Measurements from ENCODE around the gene PANK4.

Gene PANK4

DNA sequence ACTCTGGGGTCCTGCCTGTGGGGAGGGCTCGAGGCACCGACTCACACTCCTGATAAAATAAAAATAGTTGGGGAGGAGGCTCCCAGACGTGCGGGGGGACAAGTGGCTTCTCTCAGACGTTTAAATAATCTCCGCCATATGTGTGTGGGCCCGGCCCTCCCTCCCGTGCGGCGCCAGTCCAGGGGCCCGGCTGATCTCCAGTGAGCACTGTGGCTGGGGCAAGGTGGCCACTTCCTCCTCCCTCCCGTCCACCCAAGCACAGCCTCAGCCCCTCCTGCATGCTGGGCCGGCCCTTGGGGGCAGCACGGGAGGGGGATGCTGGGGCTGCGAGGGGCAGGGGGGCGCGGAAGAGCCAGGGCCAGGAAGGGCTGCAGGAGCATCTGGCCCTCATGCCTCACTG, 54.3 kb downstream of the PANK4 start:
- TF ChIP-seq, protein P1, sequence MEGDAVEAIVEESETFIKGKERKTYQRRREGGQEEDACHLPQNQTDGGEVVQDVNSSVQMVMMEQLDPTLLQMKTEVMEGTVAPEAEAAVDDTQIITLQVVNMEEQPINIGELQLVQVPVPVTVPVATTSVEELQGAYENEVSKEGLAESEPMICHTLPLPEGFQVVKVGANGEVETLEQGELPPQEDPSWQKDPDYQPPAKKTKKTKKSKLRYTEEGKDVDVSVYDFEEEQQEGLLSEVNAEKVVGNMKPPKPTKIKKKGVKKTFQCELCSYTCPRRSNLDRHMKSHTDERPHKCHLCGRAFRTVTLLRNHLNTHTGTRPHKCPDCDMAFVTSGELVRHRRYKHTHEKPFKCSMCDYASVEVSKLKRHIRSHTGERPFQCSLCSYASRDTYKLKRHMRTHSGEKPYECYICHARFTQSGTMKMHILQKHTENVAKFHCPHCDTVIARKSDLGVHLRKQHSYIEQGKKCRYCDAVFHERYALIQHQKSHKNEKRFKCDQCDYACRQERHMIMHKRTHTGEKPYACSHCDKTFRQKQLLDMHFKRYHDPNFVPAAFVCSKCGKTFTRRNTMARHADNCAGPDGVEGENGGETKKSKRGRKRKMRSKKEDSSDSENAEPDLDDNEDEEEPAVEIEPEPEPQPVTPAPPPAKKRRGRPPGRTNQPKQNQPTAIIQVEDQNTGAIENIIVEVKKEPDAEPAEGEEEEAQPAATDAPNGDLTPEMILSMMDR (conservative IDR thresholded peaks at IDR 0.05; ENCODE audit: low read length) = no peak
- no peak overlapping the region for H3K4me3 ChIP-seq (ENCODE audit: low read length)
- DNase-seq (ENCODE audit: low read depth) = no peak

DNA sequence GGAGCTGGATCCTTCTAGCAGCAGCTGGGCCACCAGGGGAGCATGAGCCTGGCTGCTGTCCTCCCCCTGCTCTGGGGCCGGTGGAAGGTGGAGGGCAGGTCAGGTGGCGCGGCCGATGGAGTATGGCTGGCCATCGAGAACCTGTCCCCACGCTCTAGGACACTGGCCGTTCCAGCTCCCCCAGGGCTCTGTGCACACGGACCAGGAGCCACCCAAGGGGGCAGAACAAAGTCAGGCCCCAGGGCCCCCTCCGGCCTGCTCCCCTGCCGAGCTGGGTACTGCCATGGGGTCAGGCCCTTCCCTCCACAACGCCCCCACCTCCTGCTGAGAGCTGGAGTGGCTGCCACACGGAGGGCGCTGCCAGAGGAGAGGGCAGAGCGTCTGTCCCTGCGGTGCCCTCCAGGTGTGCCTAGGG, 54.8 kb downstream of the PANK4 start:
- no peak for DNase-seq (ENCODE audit: low read depth)
- TF ChIP-seq, protein P1 (conservative IDR thresholded peaks at IDR 0.05; ENCODE audit: low read length) = no peak

DNA sequence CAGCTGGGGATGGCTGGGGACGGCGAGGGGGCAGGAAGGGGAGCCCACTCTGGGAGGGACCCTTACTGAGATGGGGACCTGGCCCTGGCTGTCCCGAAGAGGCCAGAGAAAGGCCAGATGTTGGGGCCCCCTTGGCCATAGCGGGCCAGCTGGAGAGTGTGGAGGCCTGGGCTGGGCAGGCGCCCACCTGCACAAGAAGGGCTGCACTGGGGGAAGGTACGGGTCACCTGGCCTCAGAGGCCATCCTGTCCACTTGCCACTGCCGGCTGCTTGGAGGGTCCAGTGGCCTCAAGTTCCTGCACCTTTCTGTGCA, 55.3 kb downstream of the PANK4 start:
- no peak for DNase-seq (ENCODE audit: low read depth)
- TF ChIP-seq, protein P1 (conservative IDR thresholded peaks at IDR 0.05; ENCODE audit: low read length) = no peak
- no peak overlapping the region for H3K4me3 ChIP-seq (ENCODE audit: low read length)

More for the DNA sequence above, 54.8 kb downstream of the PANK4 start:
- no peak overlapping the region for H3K4me3 ChIP-seq (ENCODE audit: low read length)

DNA sequence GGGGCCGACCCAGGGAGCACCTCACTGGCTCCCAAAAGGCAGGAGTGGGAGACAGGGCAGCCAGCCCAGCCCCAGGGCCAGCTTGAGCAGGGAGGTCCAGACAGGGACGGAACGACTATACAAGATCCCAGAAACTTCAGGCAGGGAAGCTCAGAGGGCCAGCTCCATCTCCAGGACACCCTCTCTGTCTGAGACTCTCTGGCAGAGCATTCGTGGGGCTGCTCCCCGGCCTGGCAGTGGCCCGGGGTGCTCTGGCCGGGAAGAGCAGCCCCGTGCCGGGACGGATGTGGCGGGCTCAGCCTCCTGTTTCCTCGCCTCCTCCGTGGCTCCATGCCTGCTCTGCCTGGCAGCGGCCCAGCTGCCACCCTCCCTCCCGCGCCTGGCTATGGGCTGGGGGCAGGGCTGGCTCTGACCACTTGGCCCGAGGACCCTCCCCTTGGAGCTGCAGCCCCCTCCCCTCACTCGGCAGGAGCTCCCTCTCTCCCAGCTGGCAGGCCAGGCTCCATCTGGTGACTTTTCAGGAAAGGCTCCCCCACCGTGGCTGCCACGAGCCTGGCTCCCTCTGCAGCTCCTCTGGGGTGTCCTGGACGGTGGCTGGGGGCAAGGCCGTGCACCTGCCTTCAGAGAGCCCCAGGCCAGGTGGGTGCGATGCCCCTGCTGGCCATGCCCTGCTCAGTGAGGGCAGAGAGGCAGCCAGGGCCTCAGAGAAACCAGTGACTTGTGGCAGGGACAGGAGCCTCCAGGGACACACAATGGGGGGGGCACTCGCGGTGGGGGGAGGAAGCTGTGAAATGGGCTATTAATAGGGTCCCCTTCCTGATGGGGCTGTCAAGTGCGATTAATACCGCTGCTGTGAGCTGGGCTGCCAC, 55.9 kb downstream of the PANK4 start:
- TF ChIP-seq, protein P1 (conservative IDR thresholded peaks at IDR 0.05; ENCODE audit: low read length) = no peak
- H3K4me3 ChIP-seq (ENCODE audit: low read length) = no peak overlapping the region
- DNase-seq (ENCODE audit: low read depth) = no peak

DNA sequence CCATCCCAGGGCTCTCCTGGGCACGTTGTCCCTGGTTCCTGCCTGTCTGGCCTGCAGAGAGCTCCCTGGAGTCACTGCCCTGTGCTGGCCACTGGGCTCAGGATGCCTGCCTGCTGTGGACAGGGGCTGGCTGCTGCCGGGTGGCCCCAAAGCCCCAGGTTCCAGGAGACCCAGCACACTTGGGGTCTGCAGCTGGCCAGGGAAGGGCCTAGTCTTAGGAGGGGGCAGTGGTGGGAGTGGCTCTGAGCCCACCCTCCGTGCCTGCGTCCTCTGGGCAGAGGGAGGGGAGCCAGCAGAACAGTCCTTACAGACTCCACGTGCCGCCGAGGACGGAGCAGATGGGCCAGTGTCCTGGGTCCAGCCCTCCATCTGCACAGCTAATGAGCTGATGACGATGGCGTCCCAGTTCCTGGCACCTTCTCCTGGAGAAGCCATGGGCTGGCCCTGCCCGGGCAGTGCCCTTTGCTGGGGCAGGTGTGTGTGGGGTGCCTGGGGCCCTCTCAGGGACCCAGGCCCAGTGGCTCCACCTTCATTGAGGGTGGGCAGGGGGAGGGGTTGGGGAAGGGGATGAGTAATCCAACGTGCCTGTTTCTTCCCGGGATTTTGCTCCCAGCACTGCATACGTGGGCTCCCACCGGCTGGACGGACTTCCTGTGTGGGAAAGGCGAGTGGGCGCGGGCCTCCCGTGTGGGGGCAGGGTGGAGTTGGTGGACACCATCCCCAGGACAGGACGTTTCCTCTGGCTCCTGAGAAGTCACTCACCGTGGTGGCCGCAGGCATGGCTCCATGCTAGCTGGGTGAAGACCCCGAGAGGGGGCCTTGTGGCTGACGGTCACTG, 57.1 kb downstream of the PANK4 start:
- no peak overlapping the region for H3K4me3 ChIP-seq (ENCODE audit: low read length)
- TF ChIP-seq, protein P1 (conservative IDR thresholded peaks at IDR 0.05; ENCODE audit: low read length) = no peak
- no peak for DNase-seq (ENCODE audit: low read depth)

DNA sequence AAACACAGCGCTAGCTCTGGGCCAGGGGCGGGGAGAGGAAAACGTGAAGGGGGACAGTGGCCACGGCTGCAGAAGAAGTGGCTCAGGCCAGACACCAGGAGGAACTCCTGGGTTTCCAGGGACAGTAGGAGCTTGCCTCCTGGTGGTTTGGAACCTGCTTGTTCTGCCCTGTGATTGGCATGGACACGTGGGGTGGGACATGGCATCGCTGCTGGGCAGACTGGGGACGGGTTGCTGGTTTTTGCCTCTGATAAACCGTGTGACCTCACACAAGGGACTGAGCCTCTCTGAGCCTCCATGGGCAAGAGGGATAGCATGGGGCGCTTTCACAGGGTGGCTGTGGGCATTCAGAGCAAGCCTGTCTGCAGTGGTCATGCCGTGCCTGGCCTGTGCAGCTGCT, 57.9 kb downstream of the PANK4 start:
- no peak for DNase-seq (ENCODE audit: low read depth)
- H3K4me3 ChIP-seq (ENCODE audit: low read length) = no peak overlapping the region
- TF ChIP-seq, protein P1 (conservative IDR thresholded peaks at IDR 0.05; ENCODE audit: low read length) = no peak
